Stomach (tissue), 4 donors: ENCODE measurements around the gene ETS1.

ENCODE experiments used
- CTCF ChIP-seq, 7 experiments: fragments of 450-650 bp in 4 of 7; fragments of 200-600 bp in 3 of 7; sonication (generic) in 3 of 7; IDR thresholded peaks; one replicate each; pipeline ENCODE4 v1.5.1; 2016 to 2019; ENCODE audit warnings: antibody characterized with exemption in 7 of 7, control low read depth in 2 of 7, mild to moderate bottlenecking in 1 of 7
- POLR2A ChIP-seq, 4 donors: fragments of 450-650 bp; IDR thresholded peaks; one replicate each; pipeline ENCODE4 v1.6.1; 2016; ENCODE audit warnings: antibody characterized with exemption in 4 of 4, control low read depth in 2 of 4, mild to moderate bottlenecking in 1 of 4, moderate library complexity in 1 of 4

GRCh38 chr11:128480665-128481064 is 106.7 kb downstream of the ETS1 start:
- TF ChIP-seq CTCF (IDR thresholded peaks at IDR 0.05): no peak
- no peak for TF ChIP-seq POLR2A (IDR thresholded peaks at IDR 0.05)
